ENCODE measurements around the gene CAND1.

DNA sequence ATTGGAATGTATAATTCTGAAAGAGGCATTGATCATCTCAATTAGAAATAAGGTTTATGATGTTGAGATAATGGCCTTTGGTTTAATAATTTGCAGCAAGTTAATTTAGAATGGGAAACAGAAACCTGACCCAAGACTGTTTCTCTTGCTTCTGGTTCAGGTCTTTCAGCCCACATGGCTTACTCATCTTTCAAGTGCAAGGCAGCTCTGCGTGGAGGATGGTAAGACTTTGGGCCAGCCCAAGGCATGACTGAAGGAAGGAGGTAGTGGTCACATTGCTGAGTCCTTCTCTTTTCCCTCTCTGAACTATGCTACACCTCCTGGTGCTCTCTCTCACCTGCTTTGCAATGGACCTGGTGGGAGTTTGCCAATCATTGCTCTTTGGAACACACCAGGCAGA lies 98.7 kb downstream of the CAND1 start:
- TF ChIP-seq, protein P1, sequence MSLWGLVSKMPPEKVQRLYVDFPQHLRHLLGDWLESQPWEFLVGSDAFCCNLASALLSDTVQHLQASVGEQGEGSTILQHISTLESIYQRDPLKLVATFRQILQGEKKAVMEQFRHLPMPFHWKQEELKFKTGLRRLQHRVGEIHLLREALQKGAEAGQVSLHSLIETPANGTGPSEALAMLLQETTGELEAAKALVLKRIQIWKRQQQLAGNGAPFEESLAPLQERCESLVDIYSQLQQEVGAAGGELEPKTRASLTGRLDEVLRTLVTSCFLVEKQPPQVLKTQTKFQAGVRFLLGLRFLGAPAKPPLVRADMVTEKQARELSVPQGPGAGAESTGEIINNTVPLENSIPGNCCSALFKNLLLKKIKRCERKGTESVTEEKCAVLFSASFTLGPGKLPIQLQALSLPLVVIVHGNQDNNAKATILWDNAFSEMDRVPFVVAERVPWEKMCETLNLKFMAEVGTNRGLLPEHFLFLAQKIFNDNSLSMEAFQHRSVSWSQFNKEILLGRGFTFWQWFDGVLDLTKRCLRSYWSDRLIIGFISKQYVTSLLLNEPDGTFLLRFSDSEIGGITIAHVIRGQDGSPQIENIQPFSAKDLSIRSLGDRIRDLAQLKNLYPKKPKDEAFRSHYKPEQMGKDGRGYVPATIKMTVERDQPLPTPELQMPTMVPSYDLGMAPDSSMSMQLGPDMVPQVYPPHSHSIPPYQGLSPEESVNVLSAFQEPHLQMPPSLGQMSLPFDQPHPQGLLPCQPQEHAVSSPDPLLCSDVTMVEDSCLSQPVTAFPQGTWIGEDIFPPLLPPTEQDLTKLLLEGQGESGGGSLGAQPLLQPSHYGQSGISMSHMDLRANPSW (CRISPR knock-in tag; IDR thresholded peaks at IDR 0.05), result no peak
- TF ChIP-seq RAD21 (CRISPR knock-in tag; conservative IDR thresholded peaks at IDR 0.05 in 1 of 2, IDR thresholded peaks at IDR 0.05 in 1 of 2), result no peak
- no peak for TF ChIP-seq GMEB1 (CRISPR knock-in tag; IDR thresholded peaks at IDR 0.05)
- TF ChIP-seq RFX5 (IDR thresholded peaks at IDR 0.05; ENCODE audit: low read depth, low read length), result no peak
- TF ChIP-seq ATF4 (CRISPR knock-in tag; IDR thresholded peaks at IDR 0.05), result no peak
- no peak for TF ChIP-seq POLR2AphosphoS5 (IDR thresholded peaks at IDR 0.05; ENCODE audit: control insufficient read depth, insufficient read depth, low read depth, low read length)
- no peak for TF ChIP-seq NFYB (IDR thresholded peaks at IDR 0.05; ENCODE audit: extremely low read depth, insufficient read length)
- TF ChIP-seq RBM39 (optimal IDR thresholded peaks at IDR 0.05; ENCODE audit: low read depth, low read length), result no peak
- no peak for TF ChIP-seq MTA2 (IDR thresholded peaks at IDR 0.05; ENCODE audit: low read depth)
- TF ChIP-seq, protein P2, sequence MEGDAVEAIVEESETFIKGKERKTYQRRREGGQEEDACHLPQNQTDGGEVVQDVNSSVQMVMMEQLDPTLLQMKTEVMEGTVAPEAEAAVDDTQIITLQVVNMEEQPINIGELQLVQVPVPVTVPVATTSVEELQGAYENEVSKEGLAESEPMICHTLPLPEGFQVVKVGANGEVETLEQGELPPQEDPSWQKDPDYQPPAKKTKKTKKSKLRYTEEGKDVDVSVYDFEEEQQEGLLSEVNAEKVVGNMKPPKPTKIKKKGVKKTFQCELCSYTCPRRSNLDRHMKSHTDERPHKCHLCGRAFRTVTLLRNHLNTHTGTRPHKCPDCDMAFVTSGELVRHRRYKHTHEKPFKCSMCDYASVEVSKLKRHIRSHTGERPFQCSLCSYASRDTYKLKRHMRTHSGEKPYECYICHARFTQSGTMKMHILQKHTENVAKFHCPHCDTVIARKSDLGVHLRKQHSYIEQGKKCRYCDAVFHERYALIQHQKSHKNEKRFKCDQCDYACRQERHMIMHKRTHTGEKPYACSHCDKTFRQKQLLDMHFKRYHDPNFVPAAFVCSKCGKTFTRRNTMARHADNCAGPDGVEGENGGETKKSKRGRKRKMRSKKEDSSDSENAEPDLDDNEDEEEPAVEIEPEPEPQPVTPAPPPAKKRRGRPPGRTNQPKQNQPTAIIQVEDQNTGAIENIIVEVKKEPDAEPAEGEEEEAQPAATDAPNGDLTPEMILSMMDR (IDR thresholded peaks at IDR 0.05 in 2 of 3, conservative IDR thresholded peaks at IDR 0.05 in 1 of 3; ENCODE audit: insufficient read depth in 2 of 3, low read depth in 1 of 3, low read length in 3 of 3), result no peak

Data from K562 (cell line).